MCF 10A (cell line): ENCODE results near the gene SLC16A2. TPM values are rescaled to one million over a fixed set of nuclear protein-coding genes. Genes with fewer than 3 reads are reported as not detected.

Experiments used
- BruUV-seq: library from RNA; stranded (reverse); fragments of 400-500 nt; replicated peaks from 2 replicates; lab custom pipeline; 2021; lab: Mats Ljungman, UMichigan
- CTCF ChIA-PET: fragments of 300-600 bp; sonication (Branson Sonifier 250); formaldehyde crosslinking; extraction: SDS; loops from one replicate; lab custom pipeline; 2021; ENCODE audit warnings: antibody characterized with exemption, inconsistent platforms; lab: Yijun Ruan, JAX
- POLR2A ChIA-PET: fragments of 300-600, 350-650 bp; sonication (Branson Sonifier 250); formaldehyde crosslinking; extraction: SDS; loops from one replicate; lab custom pipeline; 2020; ENCODE audit warnings: antibody characterized with exemption, inconsistent platforms; lab: Yijun Ruan, JAX
- DNase-seq: peaks from one replicate; pipeline ENCODE4 v3.0.0-alpha.2; 2018; ENCODE audit not compliant: unreplicated experiment
- H3K27ac Mint-ChIP-seq: one replicate; pipeline ENCODE4 v1.8.0; 2022; ENCODE audit warnings: mild to moderate bottlenecking, low read depth, mixed read lengths; ENCODE audit not compliant: unreplicated experiment
- H3K27me3 Mint-ChIP-seq: one replicate; pipeline ENCODE4 v1.8.0; 2022; ENCODE audit warnings: mixed read lengths; ENCODE audit not compliant: insufficient read depth, unreplicated experiment
- H3K36me3 Mint-ChIP-seq: one replicate; pipeline ENCODE4 v1.8.0; 2022; ENCODE audit warnings: mild to moderate bottlenecking, moderate library complexity, mixed read lengths; ENCODE audit not compliant: insufficient read depth, unreplicated experiment
- H3K4me1 Mint-ChIP-seq: one replicate; pipeline ENCODE4 v1.8.0; 2022; ENCODE audit warnings: mixed read lengths; ENCODE audit not compliant: insufficient read depth, unreplicated experiment
- H3K4me3 Mint-ChIP-seq: one replicate; pipeline ENCODE4 v1.8.0; 2022; ENCODE audit warnings: mild to moderate bottlenecking, moderate library complexity, mixed read lengths; ENCODE audit not compliant: unreplicated experiment
- H3K9me3 Mint-ChIP-seq: one replicate; pipeline ENCODE4 v1.8.0; 2022; ENCODE audit warnings: mixed read lengths; ENCODE audit not compliant: unreplicated experiment
- intact Hi-C: fragments of 100-400 bp; cut with micrococcal nuclease; formaldehyde crosslinking; loops from 2 replicates; pipeline ENCODE4 v1.14.1; 2022
- total RNA-seq: library from RNA; stranded (reverse); gene quantifications from 2 replicates; pipeline ENCODE4 v1.2.3, GENCODE V29; 2022
- TF ChIP-seq, protein P1 (sequence below): fragments of 200-600 bp; IDR thresholded peaks from one replicate; pipeline ENCODE4 v1.8.0; 2022; ENCODE audit warnings: antibody characterized with exemption, mild to moderate bottlenecking; ENCODE audit not compliant: unreplicated experiment

Gene SLC16A2
- total RNA-seq, 1 experiment from 2014 or later: 11.9 TPM

DNA sequence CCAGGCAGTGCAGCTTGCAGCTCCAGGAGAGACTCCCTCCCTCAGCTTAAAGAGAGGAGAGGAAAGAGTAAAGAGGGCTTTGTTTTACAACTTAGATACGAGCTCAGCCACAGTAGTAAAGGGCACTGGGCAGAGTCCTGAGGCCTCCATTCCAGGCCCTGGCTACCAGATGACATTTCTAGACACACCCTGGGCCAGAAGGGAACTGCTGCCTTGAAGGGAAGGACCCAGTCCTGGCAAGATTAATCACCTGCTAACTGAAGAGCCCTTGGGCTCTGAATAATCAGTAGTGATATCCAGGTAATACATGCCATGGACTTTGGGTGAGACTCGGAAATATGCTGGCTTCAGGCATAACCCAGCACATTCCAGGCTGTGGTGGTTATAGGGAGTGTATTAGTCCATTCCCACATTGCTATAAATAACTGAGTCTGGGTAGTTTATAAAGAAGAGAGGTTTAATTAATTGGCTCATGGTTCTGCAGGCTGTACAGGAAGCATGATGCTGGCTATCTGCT lies 15.3 kb upstream of the SLC16A2 start:
- intact Hi-C loops: no loop called here
- no peaks in the 10 kb centered on the region for H3K9me3 Mint-ChIP-seq
- peaks cover 63% of the 10 kb centered on the region for H3K27me3 Mint-ChIP-seq
- no peak overlapping the region for H3K27ac Mint-ChIP-seq
- no peaks in the 10 kb centered on the region for H3K36me3 Mint-ChIP-seq
- TF ChIP-seq, protein P1, sequence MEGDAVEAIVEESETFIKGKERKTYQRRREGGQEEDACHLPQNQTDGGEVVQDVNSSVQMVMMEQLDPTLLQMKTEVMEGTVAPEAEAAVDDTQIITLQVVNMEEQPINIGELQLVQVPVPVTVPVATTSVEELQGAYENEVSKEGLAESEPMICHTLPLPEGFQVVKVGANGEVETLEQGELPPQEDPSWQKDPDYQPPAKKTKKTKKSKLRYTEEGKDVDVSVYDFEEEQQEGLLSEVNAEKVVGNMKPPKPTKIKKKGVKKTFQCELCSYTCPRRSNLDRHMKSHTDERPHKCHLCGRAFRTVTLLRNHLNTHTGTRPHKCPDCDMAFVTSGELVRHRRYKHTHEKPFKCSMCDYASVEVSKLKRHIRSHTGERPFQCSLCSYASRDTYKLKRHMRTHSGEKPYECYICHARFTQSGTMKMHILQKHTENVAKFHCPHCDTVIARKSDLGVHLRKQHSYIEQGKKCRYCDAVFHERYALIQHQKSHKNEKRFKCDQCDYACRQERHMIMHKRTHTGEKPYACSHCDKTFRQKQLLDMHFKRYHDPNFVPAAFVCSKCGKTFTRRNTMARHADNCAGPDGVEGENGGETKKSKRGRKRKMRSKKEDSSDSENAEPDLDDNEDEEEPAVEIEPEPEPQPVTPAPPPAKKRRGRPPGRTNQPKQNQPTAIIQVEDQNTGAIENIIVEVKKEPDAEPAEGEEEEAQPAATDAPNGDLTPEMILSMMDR: no peak
- ChIA-PET CTCF (interaction anchor here (0.6 kb wide), 1 partner anchor 21 kb away, joined by 3 read pairs; no protein-coding TSS in a partner anchor), POLR2A (interaction anchor here (1.3 kb wide), 1 partner anchor 15 kb away, joined by 4 read pairs; the partner anchor contains the start of gene SLC16A2)
- no peak overlapping the region for H3K4me3 Mint-ChIP-seq
- DNase-seq: no peak
- H3K4me1 Mint-ChIP-seq: no peaks in the 10 kb centered on the region
- BruUV-seq: no TSS peak

DNA sequence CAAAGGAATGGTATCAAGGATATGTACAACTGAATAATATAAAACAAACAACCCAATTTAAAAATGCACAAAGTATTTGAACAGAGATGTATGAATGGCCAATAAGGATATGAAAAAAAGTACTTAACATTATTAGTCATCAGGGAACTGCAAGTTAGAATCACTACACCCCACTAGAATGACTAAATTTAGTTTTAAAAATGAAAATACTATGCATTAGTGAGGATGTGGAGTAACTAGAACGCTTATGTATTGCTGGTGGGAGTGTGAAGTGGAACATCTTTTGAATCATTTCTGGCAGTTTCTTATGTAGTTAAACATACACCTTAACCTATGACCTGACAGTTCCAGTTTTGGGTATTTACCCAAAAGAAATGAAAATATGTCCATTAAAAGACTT lies 13.0 kb upstream of the SLC16A2 start:
- H3K27ac Mint-ChIP-seq: no peak overlapping the region
- H3K36me3 Mint-ChIP-seq: no peaks in the 10 kb centered on the region
- TF ChIP-seq, protein P1: no peak
- POLR2A ChIA-PET: interaction anchor here (1.5 kb wide), 1 partner anchor 12 kb away, joined by 4 read pairs; no protein-coding TSS in a partner anchor
- DNase-seq: no peak
- H3K4me3 Mint-ChIP-seq: no peak overlapping the region
- peaks cover 46% of the 10 kb centered on the region for H3K27me3 Mint-ChIP-seq
- intact Hi-C loops: no loop called here
- H3K9me3 Mint-ChIP-seq: no peaks in the 10 kb centered on the region
- no TSS peak for BruUV-seq
- CTCF ChIA-PET: interaction anchor here (0.7 kb wide), 1 partner anchor 575 kb away, joined by 3 read pairs; no protein-coding TSS in a partner anchor
- no peaks in the 10 kb centered on the region for H3K4me1 Mint-ChIP-seq

DNA sequence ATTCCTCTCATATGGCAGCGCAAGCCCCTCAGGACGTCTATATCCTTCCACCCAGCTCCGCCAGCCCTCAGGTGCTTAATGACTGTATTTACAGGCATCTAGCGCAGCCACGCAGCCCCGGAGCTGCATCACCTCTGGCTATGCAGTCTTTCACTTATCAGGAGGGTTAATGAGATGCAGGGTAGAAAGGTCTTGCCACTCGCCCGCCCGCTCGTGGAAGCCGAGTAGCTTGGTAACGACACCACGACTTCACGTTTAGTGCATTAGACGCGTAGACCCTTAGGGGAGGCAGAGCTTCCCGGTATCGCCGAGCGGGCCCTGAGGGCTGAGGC lies 1.5 kb upstream of the SLC16A2 start:
- no peaks in the 10 kb centered on the region for H3K9me3 Mint-ChIP-seq
- H3K36me3 Mint-ChIP-seq: no peaks in the 10 kb centered on the region
- TF ChIP-seq, protein P1: no peak
- no peaks in the 10 kb centered on the region for H3K4me1 Mint-ChIP-seq
- POLR2A ChIA-PET: interaction anchor here (1.0 to 6.0 kb wide), 6 partner anchors 12 to 128 kb away, joined by 4 to 51 read pairs (median 9); no protein-coding TSS in a partner anchor
- H3K4me3 Mint-ChIP-seq: peak overlapping the region; percentile 89
- CTCF ChIA-PET: interaction anchor here (0.7 to 3.1 kb wide), 3 partner anchors 17 to 105 kb away, joined by 5 to 13 read pairs (median 9); no protein-coding TSS in a partner anchor
- H3K27ac Mint-ChIP-seq: no peak overlapping the region
- DNase-seq: no peak
- intact Hi-C loops: loop anchor here (2.0 to 10.0 kb wide), 2 partner anchors 39 to 115 kb away; no protein-coding TSS in a partner anchor
- peaks cover 11% of the 10 kb centered on the region for H3K27me3 Mint-ChIP-seq
- BruUV-seq: no TSS peak

DNA sequence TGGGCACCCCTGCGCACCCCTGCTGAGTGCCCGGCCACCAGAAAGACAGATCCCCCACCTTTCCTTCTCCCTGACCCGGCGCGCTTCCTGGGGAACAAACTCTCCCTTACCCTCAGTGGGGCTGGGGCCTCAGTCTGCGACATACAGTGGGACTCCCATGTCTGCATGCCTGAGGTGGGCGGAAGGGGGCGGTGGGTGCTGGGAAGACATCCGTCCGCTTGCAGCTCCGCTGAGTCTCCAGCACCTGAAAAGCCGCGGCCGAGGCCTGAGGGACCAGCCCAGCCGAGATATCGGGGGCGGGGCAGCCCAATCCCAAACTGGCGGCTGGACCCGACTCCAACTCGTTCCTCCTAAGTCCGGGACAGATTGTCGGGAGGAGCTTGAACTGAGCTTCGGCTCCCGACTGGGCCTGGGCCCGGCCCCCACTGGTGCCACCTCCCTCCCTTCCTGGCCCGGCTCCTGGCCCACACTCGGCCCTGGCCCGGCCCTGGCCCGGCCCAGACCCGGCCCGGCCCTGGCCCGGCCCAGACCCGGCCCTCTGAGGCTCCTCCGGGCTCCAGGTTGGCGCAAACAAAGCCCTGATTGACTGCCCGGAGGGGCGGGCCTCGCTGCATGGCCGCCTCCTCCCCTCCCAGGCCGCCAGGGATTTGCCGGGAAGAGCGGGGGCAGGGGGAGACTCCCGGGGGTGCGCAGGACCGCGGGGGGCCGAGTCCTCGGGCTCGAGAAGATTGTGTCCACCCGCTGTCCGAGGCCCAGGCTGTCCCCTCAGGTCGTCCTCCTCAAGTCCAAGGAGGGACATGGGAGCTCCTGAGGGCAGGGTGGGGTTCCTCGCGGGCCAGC lies 877 bp upstream of the SLC16A2 start:
- H3K27me3 Mint-ChIP-seq: peaks cover 11% of the 10 kb centered on the region
- ChIA-PET CTCF (interaction anchor here (0.6 to 3.1 kb wide), 7 partner anchors 16 to 1880 kb away, joined by 3 to 13 read pairs (median 4); no protein-coding TSS in a partner anchor), POLR2A (interaction anchor here (0.6 to 6.0 kb wide), 12 partner anchors 12 to 883 kb away, joined by 3 to 51 read pairs (median 4); no protein-coding TSS in a partner anchor)
- DNase-seq: peak; percentile 60
- TF ChIP-seq, protein P1: no peak
- H3K4me1 Mint-ChIP-seq: no peaks in the 10 kb centered on the region
- H3K9me3 Mint-ChIP-seq: no peaks in the 10 kb centered on the region
- peak overlapping the region; percentile 56 for H3K27ac Mint-ChIP-seq
- intact Hi-C loops: loop anchor here (1.0 to 10.0 kb wide), 3 partner anchors 31 to 114 kb away; no protein-coding TSS in a partner anchor
- H3K36me3 Mint-ChIP-seq: no peaks in the 10 kb centered on the region
- BruUV-seq: no TSS peak
- H3K4me3 Mint-ChIP-seq: peak overlapping the region; percentile 89
